Activated effector memory CD4-positive, alpha-beta T cell treated with anti-CD3 and anti-CD28 coated beads, Interleukin-2, amount 50 U/mL, for 16 hours (primary cell): Measurements from ENCODE around the gene MRPL24.

Experiments used
- DNase-seq: peaks from one replicate; pipeline ENCODE4 v3.0.0-alpha.2; 2020

Gene MRPL24

DNA sequence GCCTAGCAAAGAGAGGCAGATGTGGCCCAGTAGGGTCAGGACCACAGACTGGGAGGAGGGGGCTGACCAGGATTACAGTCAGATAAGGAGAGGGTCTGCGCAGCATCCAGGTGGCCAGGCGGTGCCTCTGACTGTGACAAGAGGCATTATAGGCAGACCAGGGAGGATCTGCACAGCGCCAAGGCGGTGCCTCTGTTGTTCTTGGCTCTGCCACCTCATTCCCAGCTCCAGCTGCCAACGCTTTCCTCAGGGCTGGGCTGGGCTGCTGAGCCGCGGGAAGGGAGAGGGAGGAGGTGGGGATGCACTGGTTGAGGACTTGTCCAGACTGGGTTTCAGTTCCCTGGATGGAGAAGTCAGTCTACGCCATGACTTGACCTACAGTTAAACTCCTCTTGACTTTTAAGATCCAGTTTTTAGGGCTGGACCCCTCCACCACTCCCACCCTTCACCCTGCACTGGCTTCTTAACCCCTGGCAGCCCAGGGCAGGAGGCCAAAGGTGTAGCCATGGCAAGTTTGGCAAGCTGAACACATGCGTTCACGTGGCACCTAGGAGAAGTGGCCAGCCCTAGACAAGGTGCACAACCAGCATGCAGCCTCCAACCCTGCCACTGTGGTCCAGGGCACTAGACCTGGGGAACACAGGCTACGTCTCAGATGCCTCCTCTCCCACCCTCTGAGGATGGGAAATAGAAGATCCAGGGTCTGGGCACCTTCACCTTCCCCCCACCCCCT lies 31.0 kb downstream of the MRPL24 start:
- DNase-seq = no peak

DNA sequence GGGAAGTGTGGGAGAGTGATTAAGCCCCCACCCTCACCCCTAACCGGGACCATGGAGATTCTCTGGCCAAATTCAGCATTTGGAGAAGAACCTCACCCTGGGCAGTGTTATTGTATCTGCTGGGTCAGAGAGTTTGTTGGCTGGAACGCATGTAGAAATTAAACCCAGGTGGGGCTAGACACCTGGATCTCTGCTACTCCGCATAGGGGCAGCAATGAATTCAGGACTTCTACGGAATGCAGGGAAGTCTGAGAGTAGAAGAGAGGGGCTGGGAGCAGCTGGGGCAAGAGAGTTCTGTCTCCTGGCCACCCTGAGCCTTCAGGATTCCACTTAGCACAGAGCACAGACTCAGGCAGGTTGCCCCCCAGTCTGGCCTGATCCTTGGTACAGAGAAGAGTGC lies 31.9 kb downstream of the MRPL24 start:
- no peak for DNase-seq

DNA sequence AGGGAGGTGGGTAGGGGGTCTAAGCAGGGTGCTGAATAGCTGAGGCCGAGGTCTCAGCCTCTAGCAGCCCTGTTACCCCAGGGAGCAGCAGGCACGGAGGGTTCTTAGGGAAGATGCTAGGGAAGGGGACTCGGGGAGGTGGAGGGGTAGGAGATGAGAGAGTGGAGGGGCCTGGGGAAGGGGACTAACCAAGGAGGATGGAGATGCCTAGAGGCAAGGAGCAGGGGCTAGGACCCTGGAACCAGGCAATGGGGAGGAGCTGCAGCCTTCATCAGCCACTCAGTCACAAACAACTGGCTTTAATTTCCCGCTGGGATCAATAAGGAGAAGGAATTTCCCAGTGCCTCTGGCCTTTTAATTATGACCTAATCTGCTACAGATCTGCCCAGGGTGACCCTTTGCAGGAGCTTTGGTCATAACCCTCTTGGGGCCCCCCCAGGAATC lies 32.6 kb downstream of the MRPL24 start:
- no peak for DNase-seq

DNA sequence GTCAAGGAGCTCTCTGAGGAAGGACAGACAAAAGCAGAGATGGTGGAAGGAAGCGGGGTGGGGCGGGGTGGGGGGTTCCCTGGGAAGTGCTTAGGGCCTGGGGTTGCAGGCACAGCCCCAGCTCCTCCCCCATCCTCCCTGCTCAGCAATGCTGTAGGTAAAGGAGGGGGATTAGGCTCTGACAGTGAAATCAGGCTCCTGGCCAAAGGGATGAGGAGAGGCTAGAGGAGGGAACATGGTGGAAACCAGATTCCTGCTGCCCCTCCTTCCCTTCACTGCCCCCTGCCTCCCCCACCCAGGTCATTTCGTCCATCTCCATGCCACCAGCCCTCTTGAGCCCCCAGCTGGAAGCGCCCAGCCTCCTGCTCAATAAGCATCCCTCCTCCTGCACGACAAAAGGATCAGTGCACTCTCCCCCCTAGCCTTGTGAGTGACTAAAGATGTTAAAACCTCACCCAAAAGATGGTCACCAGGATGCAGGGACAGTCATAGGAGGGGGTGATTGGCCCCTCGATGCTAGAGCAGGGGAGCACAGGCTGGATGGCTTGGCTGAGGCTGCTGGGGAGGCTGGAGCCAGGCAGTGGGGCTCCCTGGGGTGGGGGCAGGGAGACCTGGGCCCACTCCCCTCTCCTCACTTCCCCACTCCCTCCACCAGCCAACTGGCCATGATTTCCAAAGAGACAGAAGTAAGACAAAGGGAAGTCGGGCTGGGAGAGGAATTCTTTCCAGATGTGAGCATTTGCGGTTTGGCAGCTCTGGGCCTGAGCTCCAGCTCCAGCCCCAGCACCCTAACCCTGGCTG lies 33.3 kb downstream of the MRPL24 start:
- DNase-seq = no peak

DNA sequence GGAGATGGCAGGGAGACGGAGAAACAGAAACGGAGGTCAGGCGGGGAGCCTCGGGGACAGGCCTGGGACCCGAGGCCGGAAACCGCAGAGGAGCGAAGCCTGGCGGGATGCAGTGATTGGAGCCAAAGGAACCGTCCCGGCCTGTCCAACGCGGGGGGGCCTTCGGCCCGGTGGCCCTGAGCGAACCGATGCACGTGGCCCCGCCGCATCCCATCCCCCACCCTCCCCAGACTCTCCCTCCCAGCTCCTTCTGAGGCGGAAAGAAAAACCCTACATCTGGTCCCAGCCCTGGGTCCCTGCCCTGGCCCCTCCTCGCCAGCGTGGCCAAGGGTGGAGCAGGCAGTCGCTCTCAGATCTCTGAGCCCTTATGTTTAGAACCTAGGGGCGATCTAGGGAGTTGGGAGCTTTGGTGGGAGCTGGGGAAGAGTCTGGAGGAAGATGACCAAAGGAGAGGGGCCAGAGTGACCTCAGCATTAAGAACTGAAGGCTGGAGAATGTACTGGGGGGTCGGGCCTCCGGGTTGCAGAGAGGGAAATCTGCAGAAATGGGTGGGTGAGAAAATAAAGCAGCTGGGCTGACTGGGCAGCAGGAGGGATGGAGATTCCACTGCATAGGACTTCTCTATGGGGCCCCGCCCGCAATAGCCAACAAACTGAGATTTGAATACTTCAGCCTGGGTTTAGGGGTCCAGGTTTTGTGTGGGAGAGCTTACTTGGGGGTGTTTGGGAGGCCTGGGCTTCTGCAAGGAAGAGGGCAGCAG lies 34.1 kb downstream of the MRPL24 start:
- no peak for DNase-seq

DNA sequence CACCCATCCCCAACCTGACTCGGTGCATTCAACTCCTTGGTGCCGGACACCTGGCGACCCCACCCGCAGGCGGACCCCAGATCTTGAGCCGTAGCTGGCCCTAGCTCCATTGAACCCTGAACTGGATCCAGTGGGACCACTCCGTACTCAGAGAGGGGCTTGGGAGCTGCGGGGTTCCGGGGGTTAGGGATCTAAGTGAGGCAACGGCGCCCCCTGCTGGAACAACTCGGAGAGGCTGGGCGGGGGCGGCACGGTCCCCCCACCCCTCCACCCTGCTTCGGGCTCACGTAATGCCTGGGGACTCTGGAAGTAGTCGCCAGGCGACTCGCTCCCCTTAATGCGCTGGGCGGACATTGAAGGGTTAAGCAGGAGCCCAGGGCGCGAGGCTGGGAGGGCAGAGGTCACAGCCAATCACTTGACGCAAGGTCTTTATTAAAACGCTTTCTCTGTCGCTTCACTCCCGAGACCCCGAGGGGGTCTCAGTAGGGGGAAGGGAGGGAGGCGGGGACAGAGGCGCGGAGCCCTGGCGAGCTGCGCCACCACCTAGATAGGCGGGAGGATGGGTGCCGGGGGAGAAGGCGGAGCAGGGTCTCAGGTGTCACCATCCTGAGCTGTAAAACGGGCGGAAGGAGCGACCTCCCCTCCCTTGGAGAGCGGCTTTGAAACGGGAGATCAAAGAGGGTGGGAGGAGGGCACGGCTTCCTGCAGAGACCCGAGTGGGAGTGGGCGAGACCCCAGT lies 34.8 kb downstream of the MRPL24 start:
- peak; percentile 89 for DNase-seq

DNA sequence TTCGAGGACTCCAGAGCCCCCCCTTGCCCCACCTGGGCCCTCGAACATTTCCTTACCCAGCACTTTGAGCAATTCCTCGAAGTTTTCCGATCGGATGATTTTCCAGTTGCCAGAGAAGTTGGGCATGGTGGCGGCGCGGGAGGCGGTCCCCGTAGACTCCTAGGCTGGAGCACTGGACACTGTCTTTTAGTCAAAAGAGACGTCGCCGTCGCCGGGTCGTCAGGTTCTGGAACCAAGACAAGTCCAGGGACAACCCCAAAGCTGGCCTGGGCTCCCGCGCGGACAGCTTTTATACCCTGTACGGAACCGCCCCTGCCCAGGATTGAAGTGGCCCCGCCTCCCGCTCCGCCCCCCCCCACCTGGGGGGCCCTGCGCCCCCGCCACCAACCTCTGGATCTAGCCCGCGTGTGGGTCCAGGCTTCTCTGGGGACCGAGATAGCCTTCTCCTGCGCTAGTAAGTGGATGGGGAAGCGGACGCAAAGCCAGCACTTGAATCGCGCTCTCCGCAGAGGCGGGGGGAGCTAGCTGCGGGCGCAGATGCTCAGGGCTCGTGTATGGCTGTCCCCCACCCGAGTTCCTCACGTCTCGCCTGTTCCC lies 35.5 kb downstream of the MRPL24 start, which contains the start of gene CRABP2:
TSS of gene CRABP2 (minus strand) at position 263 of the 597 bp plus-strand sequence. CDS start at position 126, 137 bp downstream.
- peak; percentile 68 for DNase-seq

DNA sequence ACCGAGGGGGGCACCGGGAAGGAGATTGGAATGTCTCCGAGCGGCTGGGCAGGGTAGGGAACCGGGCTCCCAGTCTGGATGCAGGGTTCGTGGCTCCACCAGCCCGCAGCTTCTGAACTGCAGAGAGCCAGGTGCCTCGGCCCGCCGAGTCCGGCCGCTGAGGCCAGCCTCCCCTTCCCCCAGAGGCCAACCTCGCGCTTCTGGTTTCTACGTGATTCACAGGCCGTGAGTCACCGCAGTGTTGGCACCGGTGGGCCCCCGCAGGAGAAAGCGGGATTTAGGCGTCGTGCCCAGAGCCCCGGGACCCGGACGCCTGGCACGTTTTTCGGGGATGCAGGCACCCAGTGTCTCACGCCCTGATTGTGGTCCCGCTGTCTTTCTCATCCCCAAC lies 36.0 kb downstream of the MRPL24 start:
- DNase-seq = peak; percentile 81

DNA sequence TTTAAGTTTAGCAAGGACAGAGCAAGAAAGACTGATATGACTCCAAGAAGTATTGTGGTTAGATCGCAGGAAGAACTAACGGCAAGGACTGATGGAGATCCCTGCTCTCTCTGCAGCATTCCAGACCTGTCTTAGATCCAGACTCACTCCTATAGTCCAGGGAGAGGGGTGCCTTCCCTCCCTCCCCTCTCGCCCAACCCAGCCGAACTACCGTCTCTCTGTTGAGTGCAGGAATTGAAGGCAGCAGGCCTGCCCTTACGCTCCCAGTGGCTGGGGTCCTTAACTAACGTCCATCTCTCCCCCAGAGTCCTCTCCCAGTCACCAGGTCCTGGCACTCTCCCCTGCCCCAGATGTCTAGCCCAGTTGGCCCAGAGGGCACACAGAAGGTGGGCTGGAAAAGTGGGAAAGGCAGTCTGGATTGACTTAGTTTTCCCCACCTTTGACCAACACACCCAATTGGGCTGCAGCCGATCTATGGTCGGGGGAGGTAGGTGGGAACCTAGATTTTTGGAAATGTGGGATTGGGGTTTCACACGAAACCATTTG lies 36.6 kb downstream of the MRPL24 start:
- DNase-seq = no peak

DNA sequence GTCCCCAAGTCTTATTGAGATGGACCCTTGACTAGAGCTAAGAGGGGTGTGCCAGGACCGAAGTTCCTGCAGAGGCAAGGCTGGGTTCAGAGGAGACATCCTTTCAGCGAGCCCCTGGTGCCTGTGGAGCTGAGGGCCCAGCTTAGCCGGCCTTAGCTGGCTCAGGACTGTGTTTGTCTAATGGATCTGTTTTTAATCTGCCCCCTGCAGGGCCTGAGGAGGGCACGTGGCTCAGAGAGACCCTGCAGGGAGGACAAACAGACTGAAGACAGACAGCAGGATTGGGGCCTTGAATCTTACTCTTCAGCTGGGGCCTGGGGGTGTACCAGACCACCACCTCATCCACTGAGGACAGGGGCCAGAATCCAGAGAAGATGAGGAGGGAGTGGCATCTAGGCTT lies 37.1 kb downstream of the MRPL24 start:
- no peak for DNase-seq

DNA sequence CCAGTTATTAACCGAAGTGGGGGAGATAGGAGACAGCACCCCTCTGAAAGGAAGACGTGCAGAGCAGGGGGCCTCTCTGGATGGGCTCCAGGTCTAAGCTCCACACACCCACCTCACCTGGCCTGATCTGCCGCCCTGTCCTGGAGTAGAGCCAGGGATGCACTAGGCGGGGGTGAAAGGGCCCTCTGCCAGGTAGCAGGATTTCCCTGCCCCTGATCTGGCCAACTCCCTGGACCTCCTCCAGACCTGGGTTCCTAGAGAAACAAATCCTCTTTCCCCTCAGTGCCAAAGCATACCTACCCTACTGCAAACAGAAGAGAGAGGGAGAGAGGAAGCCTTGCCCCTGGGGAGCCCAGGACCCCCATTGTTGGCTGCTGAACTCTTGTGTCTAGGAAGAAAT lies 37.6 kb downstream of the MRPL24 start:
- DNase-seq = no peak

DNA sequence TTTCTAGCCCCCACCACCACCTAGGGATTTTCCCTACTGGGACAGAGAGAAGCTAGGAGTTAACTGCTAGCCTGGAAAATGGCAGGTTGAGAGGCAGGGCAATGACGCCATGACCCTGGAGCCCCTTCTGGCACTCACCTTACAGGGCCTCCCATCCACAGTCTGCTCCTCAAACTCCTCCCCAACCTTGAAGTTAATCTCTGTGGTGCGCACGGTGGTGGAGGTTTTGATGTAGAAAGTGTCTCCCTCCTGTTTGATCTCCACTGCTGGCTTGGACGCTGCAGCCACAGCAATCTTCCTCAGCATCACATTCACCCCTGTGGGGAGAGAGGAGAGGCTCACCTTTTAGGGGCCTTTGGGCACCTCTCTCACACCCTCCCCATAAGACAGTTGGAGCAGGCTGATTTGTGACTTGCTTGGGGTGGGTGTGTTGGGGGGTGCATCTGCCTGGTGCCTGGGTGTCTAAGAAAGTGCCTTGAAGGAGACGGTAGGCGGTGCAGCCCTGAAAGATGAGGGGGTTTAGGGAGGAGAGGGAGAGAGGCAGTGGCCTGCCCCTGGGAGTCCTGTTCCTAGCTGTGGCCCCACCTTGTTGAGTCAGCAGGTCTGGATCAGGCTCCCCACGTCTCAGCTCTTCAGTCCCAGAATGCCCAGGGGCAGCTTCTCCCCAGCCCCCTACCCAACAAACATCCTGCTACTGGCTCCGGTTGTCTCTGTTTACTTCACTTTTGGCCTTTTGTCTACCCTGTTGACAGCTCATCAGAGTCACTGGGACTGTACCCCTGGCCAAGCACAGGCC lies 40.0 kb downstream of the MRPL24 start:
- no peak for DNase-seq

DNA sequence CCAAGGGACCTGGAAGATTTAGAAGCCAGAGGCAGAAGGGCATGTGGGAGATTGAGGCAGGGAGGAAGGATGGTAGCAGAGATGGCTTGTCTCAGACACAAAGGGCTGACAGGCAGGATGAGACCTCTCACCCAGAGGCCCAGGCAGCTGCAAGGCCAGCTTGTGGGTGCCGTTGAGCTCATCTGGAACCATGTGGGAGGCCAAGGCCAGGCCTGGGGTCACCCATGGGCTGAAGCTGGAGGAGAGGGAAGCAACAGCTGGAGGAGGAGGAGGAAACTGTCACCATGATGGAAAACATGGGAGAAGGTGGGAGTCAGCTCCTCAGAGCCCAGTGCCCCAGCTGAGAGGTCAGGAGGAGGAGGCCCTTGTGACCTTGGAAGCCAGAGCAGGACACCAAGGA lies 41.9 kb downstream of the MRPL24 start:
- no peak for DNase-seq

DNA sequence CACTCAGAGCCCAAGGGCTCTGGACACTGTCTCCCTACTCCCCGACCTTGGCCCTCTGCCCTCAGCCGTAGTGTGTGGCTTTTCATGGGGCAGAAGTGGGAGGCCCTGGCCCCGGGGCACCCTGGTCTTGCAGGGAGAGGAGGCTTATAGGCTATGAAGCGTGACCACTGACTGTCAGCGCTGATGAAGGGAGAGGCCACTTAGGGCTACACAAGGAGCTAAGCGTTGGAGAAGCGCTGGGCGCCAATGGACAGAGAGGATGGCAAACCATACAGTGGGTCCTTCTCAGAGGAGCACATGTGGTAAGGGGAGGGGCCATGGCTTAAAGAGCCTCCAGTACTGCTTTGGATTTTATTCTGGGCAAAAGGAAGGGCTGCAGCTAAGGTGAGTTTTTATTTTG lies 43.4 kb downstream of the MRPL24 start:
- DNase-seq = no peak

DNA sequence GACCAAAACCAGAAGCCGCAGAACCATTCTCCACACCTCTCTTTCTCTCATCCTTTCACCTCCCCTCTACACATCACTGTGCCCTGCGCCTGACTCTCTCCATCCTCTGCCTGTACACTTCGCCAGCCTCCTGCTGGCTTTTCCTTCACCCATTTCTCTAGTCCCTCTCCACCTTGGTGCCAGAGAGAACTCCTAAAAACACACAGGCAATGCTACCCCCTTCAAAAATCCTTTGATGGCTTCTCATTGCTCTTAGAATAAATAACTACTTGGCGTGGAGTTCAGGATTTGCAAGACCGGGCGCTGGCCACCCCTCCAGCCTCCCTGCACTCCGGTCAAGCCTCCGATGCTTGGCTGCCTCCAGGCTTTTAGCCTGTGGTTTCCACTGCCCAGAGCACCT lies 44.1 kb downstream of the MRPL24 start:
- no peak for DNase-seq

DNA sequence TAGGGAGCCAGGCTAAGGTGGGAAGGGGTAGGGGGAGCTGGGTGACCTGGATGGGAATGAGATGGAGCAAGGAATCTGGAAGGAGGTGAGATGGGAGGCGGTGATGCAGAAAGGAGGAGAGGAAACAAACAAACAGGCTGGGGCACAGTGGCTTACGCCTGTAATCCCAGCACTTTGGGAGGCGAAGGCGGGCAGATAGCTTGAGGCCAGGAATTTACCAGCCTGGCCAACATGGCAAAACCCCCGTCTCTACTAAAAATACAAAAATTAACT lies 46.3 kb downstream of the MRPL24 start:
- DNase-seq = no peak

DNA sequence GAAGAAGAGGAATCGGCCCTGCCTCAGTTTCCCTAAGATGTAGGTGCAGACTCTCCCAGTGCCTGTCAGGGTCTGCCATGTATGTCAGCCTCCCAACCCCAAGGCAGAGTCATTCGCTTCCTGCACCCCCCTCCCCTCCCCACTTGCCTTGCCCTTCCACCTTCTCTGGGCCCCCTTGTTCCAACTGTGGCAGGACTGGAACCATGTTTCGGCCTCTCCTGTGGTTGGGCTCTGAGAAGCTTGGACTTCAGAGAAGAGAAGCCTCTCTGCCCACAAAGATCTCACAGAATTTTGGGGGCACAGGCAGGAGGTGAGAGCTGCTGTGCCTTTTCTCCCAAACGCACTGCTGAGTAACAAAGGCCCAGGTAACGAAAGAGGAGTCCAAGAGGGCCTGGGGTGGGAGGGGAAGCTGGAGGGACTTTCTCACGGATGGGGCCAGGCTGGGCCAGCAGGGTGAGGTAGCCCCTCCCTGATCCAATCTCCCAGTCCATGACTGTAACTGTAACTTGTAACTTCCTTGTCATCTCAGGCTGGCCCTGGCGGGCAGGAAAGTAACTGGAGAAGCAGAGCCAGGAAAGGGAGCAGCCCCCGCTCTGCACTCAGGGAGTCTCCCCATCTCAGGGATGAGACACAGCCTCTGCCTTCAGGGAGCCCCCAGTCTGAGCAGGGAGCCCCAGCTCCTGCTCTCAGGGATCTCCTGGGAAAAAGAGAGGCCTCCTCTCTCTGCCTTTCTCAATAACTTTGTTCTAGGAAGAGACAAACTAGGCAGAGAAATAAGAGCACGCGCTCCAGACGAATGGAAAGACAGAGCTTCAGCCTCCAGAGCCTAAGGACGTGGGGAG lies 46.8 kb downstream of the MRPL24 start:
- DNase-seq = no peak

DNA sequence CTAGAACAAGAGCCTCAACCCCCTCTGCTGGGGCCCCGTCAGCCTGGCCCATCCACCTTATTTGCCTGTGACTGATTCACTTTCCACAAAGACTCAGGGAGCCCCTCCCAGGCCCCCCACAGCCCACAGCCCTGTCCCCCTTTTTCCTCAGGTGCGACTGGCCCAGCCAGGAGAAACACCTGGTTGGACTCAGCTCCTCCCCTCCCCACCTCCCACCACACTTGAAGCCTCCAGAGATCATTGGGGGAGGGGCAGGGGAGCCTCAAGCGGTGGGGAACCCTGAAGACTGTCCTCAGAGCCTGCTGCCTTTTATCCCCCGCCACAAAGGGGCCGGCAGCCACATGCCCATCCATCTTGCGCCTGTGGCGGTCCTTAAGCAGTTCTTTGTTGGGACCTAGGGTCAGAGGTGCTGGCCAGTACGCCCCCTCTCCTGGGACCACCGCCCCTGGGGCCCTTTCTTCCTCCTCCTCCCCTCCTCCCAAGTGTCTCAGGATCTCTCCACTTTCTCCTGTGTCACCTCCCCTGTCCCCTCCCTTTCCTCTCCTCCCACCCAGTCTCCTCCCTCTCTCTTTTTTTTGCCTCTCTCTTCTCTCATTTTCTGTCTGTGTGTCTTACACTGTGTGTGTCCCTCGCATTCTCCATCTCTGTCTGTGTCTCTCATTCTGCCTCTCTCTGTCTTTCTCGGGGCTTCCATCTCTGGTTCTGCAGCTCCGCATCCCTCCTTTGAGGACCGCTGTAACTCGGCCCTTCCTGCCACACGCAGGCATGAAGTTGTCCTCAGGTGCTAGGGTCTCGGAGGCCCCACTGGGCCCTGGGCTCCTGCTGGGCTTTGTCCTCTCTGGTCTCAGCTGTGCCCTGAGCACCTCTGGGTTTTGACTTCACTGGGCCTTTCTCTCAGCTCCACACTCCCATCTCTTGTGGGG lies 47.7 kb downstream of the MRPL24 start:
- DNase-seq = no peak

DNA sequence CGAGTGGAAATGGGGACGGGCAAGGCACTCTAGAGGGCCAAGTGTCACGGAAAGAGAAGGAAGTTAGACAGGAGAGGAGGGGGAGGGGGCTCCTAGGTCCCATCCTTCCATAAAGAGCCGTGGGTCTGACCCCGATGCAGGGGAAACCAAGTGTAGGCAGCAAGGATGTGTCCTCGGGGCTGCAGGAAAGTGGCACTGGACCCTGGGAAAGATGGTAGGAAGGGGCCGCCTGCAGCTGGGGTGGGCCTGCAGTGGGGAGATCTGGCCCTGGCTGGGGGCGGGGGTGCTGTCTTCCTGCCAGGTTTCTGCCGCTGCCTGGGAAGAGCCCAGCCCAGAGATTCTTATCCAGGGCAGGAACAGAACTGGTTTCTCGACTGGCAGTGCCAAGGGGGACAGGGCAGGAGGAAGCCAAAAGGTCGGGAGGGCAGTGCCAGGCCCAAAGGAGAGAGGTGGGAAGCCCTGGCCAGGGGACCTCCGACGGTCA lies 48.4 kb downstream of the MRPL24 start:
- DNase-seq = no peak
